Aorta (tissue), 5 donors: ENCODE results near the gene ADI1. TPM values are rescaled to one million over a fixed set of nuclear protein-coding genes. Genes with fewer than 3 reads are reported as not detected.
A peak's percentile ranks its signal among the peaks of the same experiment; 100 is the strongest.

Experiments used
- ATAC-seq: fragments of 200-7000 bp; cut with Tn5 transposase; one replicate; pipeline ENCODE4 v1.9.1; 2022; ENCODE audit warnings: moderate library complexity; ENCODE audit not compliant: low FRiP score
- DNase-seq, 2 donors: peaks; one replicate each; pipeline ENCODE4 v3.0.0-alpha.2; 2020
- H3K27ac ChIP-seq, 2 donors: one replicate each; pipeline ENCODE4 v1.5.1; 2013; ENCODE audit warnings: low read length in 2 of 2, mild to moderate bottlenecking in 2 of 2, moderate library complexity in 2 of 2, control low read depth in 1 of 2, inconsistent platforms in 1 of 2, low read depth in 1 of 2
- H3K27me3 ChIP-seq, 2 donors: one replicate each; pipeline ENCODE4 v1.6.1; 2013; ENCODE audit warnings: control low read depth in 1 of 2, low read length in 1 of 2, mild to moderate bottlenecking in 1 of 2, moderate library complexity in 1 of 2; ENCODE audit not compliant: insufficient read depth in 2 of 2, control insufficient read depth in 1 of 2
- H3K36me3 ChIP-seq, 2 donors: one replicate each; pipeline ENCODE4 v1.6.1; 2013; ENCODE audit warnings: control low read depth in 1 of 2, low read length in 1 of 2, mild to moderate bottlenecking in 1 of 2; ENCODE audit not compliant: insufficient read depth in 2 of 2, control insufficient read depth in 1 of 2
- H3K4me1 ChIP-seq, 2 donors: one replicate each; pipeline ENCODE4 v1.6.1; 2013; ENCODE audit warnings: low read length in 2 of 2, control low read depth in 1 of 2, mild to moderate bottlenecking in 1 of 2, moderate library complexity in 1 of 2; ENCODE audit not compliant: insufficient read depth in 2 of 2, control insufficient read depth in 1 of 2
- H3K4me3 ChIP-seq, 2 donors: one replicate each; pipeline ENCODE4 v1.5.1; 2013; ENCODE audit warnings: low read length in 2 of 2, control low read depth in 1 of 2, mild to moderate bottlenecking in 1 of 2
- H3K9me3 ChIP-seq: one replicate; pipeline ENCODE4 v1.6.1; 2013; ENCODE audit warnings: mild to moderate bottlenecking, low read length; ENCODE audit not compliant: control insufficient read depth
- WGBS, 2 donors: extraction: QIAGEN DNeasy Blood & Tissue Kit; methylation state at CpG; one replicate each; pipeline ENCODE4 v1.1.7; 2013; 5-methylcytosine and 5-hydroxymethylcytosine counted together
- intact Hi-C, 2 donors: fragments of 100-400 bp; cut with DNase I; formaldehyde crosslinking; loops; one replicate each; pipeline versions ENCODE4 v1.14.2 to v1.15.0; 2022
- polyA plus RNA-seq, 2 donors: library from polyadenylated mRNA; stranded (reverse); fragments of 200-250 nt; gene quantifications; one replicate each; pipeline ENCODE4 v1.2.3, GENCODE V29; 2013
- total RNA-seq, 2 donors: library from RNA; stranded (reverse); fragmentation: NEBNext Ultra II Directional; extraction: Animal tissue kit (Norgen Biotek cat#: 25700); gene quantifications; one replicate each; pipeline ENCODE4 v1.2.1, GENCODE V29; 2021
- donor health status: healthy with polysubstance abuse.
- donor health status: Bipolar disorder and iron deficiency.
- donor health status: DM: no; HTN: no; CAD: no.
- donor health status: DM: no; HTN: no; CAD: no.
- donor health status: DM: yes; HTN: yes; CAD: no.

The ADI1 gene
- total and polyA plus RNA-seq, 4 donors: 63.7 to 206 (median 114) TPM

DNA sequence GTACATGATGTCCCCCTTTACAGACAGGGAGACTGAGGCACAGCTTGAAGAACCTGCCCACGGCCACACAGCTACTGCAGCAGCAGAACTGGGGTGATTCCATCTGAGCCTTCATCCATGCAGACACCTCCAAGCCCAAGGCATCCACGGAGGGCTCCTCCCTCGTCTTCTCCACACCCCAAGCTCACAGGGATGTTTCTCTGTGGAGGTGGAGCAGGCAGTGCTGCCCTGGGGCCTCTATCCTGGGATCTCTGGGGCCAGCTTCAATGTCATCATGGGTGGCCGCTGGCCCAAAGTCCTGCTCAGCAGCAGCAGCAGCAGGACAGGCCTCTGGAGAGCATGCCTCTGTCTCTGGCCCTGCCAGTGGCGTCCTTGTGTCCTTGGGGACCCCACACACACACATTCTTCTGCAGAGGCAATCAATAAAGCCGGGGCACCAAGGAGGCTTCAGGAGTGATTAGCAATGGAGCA lies 31.2 kb downstream of the ADI1 start:
- intact Hi-C loops: no loop called here

GRCh38 chr2:3487432-3487831 lies 31.9 kb downstream of the ADI1 start:
- H3K36me3 ChIP-seq: no peaks in the 10 kb centered on the region
- 31 to 33% methylated on average over 10 of the region's 10 CpGs for whole genome bisulfite sequencing, 2 donors
- H3K9me3 ChIP-seq: no peaks in the 10 kb centered on the region
- no peak overlapping the region for H3K4me3 ChIP-seq
- DNase-seq (peak; percentile 45 to 70), ATAC-seq (no peak)
- H3K27ac ChIP-seq: peak overlapping the region in 1 of 2 donors; percentile 28
- intact Hi-C loops: no loop called here
- H3K27me3 ChIP-seq: no peaks in the 10 kb centered on the region
- H3K4me1 ChIP-seq: peaks cover 0 to 4% of the 10 kb centered on the region in 2 donors

More for the DNA sequence above, 31.2 kb downstream of the ADI1 start:
- Histone ChIP-seq H3K27me3 (no peaks in the 10 kb centered on the region), H3K4me3 (no peak overlapping the region), H3K4me1 (peaks cover 0 to 4% of the 10 kb centered on the region in 2 donors), H3K9me3 (no peaks in the 10 kb centered on the region), H3K36me3 (no peaks in the 10 kb centered on the region), H3K27ac (peak overlapping the region in 1 of 2 donors; percentile 28)
- DNase-seq (peak in 1 of 2 donors; percentile 67), ATAC-seq (no peak)
- 69 to 76% methylated on average over 6 of the region's 6 CpGs for WGBS, 2 donors

GRCh38 chr2:3487028-3487425 lies 32.3 kb downstream of the ADI1 start:
- 90 to 92% methylated on average over 9 of the region's 9 CpGs for WGBS, 2 donors
- Histone ChIP-seq H3K4me1 (peaks cover 0 to 4% of the 10 kb centered on the region in 2 donors), H3K9me3 (no peaks in the 10 kb centered on the region), H3K36me3 (no peaks in the 10 kb centered on the region), H3K27me3 (no peaks in the 10 kb centered on the region), H3K4me3 (no peak overlapping the region), H3K27ac (peak overlapping the region in 1 of 2 donors; percentile 75)
- intact Hi-C loops: no loop called here
- peak in 1 of 2 donors; percentile 36 for DNase-seq
- ATAC-seq: no peak

DNA sequence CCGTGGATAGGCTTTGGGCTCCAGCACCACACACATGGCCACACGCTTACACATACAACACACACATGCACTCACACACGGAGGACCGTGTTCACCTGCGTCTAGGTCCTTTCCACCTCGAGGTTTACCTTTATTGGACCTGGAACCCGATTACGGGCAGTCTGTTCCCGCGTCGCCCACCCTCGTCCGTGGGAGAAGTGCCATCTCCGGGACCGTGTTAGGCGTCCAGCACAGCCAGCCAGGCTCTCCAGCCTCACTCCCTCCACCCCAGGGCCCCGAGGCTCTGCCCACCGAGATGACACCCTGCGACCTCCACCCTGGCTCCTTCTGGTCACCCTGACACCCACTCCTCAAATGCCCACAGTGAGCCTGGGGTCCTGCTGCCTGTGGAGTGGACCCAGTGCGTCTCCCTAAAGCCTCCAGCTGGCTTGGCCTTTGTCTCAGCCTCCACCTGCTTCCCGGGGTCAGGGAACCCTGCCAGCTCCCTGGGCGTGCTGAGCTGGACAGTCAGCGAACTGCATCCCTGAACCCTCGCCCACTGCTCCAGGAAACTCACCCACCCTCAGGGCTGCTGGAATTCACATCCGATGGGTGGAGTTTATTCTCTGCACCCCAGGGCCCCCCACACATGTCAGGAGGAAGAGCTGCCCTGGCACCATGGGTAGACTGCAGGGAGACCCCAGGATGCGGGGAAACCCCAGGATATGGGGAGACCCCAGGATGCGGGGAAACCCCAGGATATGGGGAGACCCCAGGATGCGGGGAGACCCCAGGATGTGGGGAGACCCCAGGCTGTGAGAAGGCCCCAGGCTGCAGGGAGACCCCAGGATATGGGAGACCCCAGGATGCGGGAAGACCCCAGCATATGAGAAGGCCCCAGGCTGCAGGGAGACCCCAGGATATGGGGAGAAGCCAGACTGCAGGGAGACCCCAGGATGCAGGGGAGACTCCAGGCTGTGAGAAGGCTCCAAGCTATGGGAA lies 33.0 kb downstream of the ADI1 start:
- Histone ChIP-seq H3K27ac (peak overlapping the region in 1 of 2 donors; percentile 75), H3K27me3 (no peaks in the 10 kb centered on the region), H3K9me3 (no peaks in the 10 kb centered on the region), H3K4me3 (no peak overlapping the region), H3K4me1 (peaks cover 0 to 4% of the 10 kb centered on the region in 2 donors), H3K36me3 (no peaks in the 10 kb centered on the region)
- DNase-seq: peak; percentile 46 to 71
- ATAC-seq: no peak
- intact Hi-C loops: no loop called here
- WGBS, 2 donors: 95 to 96% methylated on average over 29 of the region's 29 CpGs

DNA sequence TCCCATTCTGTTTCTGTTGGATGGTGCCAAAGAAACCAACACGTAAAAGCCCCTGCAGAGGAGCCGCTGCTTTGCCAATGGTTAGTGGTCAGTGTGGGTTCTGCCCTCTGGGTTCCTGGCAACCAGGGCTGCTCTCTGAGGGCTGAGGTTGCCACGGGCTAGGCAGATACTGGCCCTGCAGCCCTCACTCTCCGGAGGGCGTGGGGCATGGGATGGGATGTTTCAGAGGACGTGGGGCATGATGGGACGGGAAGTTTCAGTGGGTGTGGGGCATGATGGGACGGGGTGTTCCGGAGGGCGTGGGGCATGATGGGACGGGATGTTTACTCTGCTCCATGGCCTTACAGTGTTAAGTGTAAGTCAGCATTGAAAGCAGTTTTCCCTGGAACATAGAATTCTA lies 34.2 kb downstream of the ADI1 start:
- peaks cover 0 to 4% of the 10 kb centered on the region in 2 donors for H3K4me1 ChIP-seq
- DNase-seq (peak in 1 of 2 donors; percentile 43), ATAC-seq (no peak)
- no peaks in the 10 kb centered on the region for H3K9me3 ChIP-seq
- no peaks in the 10 kb centered on the region for H3K27me3 ChIP-seq
- WGBS, 2 donors: 96% methylated on average over 11 of the region's 11 CpGs
- no peak overlapping the region for H3K27ac ChIP-seq
- no peaks in the 10 kb centered on the region for H3K36me3 ChIP-seq
- intact Hi-C loops: no loop called here
- no peak overlapping the region for H3K4me3 ChIP-seq

DNA sequence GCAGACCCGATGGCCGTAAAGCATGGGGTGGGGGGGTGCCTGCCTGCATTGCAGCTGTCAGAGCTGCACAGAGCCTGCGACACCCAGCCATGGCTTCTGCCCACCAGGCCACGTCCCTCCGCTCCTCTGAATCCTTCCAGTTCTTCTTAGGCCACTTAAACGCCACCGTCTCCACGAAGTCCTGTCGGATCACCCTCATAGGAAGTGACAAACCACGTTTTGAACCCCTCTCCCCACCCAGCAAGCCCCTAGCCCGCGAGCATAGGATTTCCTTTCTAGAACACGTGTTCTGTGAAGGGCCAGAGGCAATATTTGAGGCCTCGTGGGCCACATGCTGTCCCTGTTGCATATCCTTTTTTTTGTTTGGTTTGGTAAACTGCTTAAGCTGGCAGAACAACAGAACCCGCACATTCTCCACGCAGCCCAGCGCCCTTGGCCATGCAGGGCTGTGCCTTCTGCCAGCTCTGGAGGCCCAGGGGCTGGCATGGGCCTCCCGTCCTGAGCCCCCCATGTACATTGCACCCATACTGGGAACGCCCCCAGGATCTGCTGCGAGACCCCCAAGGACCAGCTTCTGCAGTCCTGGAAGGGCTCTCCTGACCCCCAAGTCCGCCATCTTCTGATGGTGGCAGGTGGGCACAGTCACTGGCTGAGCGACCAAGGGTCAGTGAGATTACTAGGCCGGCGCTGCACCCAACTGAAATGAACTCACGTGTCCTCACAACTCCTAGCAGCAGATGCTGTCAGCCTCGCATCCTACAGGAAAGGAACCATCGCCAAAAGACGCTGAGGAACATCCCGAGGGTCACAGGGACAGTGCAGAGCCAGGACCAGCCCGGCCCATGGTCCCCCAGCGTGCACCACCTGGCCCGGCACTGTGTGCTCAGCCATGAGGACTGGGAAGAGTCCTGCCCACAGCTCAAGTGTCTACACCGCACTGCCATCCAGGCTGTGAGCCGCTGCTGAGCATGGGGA lies 35.1 kb downstream of the ADI1 start:
- Histone ChIP-seq H3K36me3 (peaks cover 0 to 2% of the 10 kb centered on the region in 2 donors), H3K4me1 (peaks cover 0 to 4% of the 10 kb centered on the region in 2 donors), H3K27ac (no peak overlapping the region), H3K9me3 (no peaks in the 10 kb centered on the region), H3K4me3 (no peak overlapping the region), H3K27me3 (no peaks in the 10 kb centered on the region)
- intact Hi-C loops: no loop called here
- WGBS, 2 donors: 95% methylated on average over 34 of the region's 34 CpGs
- DNase-seq: peak in 1 of 2 donors; percentile 65
- ATAC-seq: no peak

GRCh38 chr2:3483227-3483985 lies 35.9 kb downstream of the ADI1 start:
- DNase-seq: peak; percentile 55 to 74
- Histone ChIP-seq H3K9me3 (no peaks in the 10 kb centered on the region), H3K36me3 (peaks cover 0 to 2% of the 10 kb centered on the region in 2 donors), H3K4me3 (no peak overlapping the region), H3K27me3 (no peaks in the 10 kb centered on the region), H3K27ac (no peak overlapping the region), H3K4me1 (peaks cover 0 to 4% of the 10 kb centered on the region in 2 donors)
- no peak for ATAC-seq
- intact Hi-C loops: no loop called here
- WGBS, 2 donors: 74 to 78% methylated on average over 30 of the region's 30 CpGs
